Measurements from ENCODE around the gene PRMT3. TPM values are rescaled to one million over a fixed set of nuclear protein-coding genes. Genes with fewer than 3 reads are reported as not detected.

PRMT3 gene
- total RNA-seq, 1 experiment from 2014 or later: 22.6 TPM

DNA sequence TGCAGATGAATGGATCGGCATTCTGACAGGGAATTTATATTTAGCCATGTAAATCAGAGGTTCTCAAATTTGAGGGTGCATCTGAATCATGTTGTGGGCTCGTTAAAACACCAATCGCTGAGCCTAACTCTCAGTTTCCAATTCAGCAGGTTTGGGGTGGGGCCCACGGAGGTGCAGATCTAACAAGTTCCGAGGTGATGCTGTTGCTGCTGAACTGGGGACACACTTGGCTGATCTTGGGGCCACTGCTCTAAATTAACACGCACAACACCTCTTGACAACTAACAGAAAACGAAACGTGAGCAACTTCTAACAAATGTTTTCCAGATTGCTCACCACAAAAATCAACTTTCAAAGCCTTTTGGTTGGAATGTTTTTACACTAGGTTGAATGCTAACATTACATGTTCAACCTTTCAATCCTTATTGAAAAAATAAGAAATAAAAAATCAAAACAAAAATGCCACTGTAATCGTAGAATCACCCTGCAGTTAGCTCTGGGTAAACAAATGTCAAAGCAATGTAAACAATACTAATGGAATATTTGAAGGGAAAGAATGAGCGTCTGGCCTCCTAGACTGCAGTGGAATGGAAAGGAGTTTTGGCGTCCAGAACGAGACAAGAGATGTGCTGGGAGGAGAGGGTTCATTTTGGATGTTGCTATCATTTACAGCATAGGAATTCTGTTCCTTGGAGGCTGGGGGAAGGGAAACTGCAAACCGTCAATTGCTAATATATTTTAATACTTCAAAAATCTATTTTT, 143.6 kb downstream of the PRMT3 start:
- H3T11ph ChIP-seq (ENCODE audit: low read length): no peak overlapping the region
- H3K4me1 Mint-ChIP-seq: peaks cover 5 to 14% of the 10 kb centered on the region in 2 experiments; a peak in 3 of 4 replicates
- H3K4me2 ChIP-seq (ENCODE audit: insufficient read depth, insufficient read length, low read length): no peak overlapping the region
- H2AFZ ChIP-seq (ENCODE audit: low read length): no peak overlapping the region
- no peaks in the 10 kb centered on the region for H3K79me2 ChIP-seq (ENCODE audit: insufficient read depth, low read length)
- no peak overlapping the region for H4K5ac ChIP-seq (ENCODE audit: insufficient read length, low read depth, low read length)
- H3K27ac Mint-ChIP-seq: no peak overlapping the region
- no peak overlapping the region for H4K91ac ChIP-seq (ENCODE audit: insufficient read length, low read depth, low read length)
- no peaks in the 10 kb centered on the region for H3K4me1 ChIP-seq (ENCODE audit: insufficient read depth, low read length)
- WGBS (ENCODE audit: extremely low coverage, insufficient read length, low lambda C conversion rate): no CpG with 5 or more reads among the region's 13 CpGs
- no peak overlapping the region for H2BK20ac ChIP-seq (ENCODE audit: low read depth, low read length, poor library complexity, severe bottlenecking)
- H3K36me3 Mint-ChIP-seq (ENCODE audit: insufficient read depth in 1 of 3, low read depth in 3 of 3): no peaks in the 10 kb centered on the region
- H3K9ac ChIP-seq (ENCODE audit: extremely low read depth, insufficient read length, low read length): no peak overlapping the region
- no peaks in the 10 kb centered on the region for H3K9me3 Mint-ChIP-seq
- H4K20me1 ChIP-seq (ENCODE audit: control insufficient read depth, insufficient read depth, insufficient read length): no peaks in the 10 kb centered on the region
- no peak overlapping the region for H3K14ac ChIP-seq (ENCODE audit: insufficient read depth, low read length)
- DNase-seq: no peak
- H3K18ac ChIP-seq (ENCODE audit: insufficient read length, low read depth, low read length): no peak overlapping the region
- no peak overlapping the region for H3K23ac ChIP-seq (ENCODE audit: insufficient read length, low read depth, low read length)
- no peak overlapping the region for H2AK5ac ChIP-seq (ENCODE audit: insufficient read length, low read length)
- no peak overlapping the region for H3K4ac ChIP-seq (ENCODE audit: low read depth, low read length)
- H2BK15ac ChIP-seq (ENCODE audit: low read depth, low read length): no peak overlapping the region
- no peak overlapping the region for H4K8ac ChIP-seq (replicated peaks; ENCODE audit: insufficient read length, low read depth, low read length)
- no peak overlapping the region for H3K27ac ChIP-seq (ENCODE audit: insufficient read length, low read depth, low read length)
- no peak overlapping the region for H2BK12ac ChIP-seq (ENCODE audit: insufficient read length, low read depth, low read length)
- no peak overlapping the region for H2BK5ac ChIP-seq (ENCODE audit: insufficient read length, low read length)
- H2BK120ac ChIP-seq (ENCODE audit: low read depth, low read length, poor library complexity, severe bottlenecking): no peak overlapping the region
- no peaks in the 10 kb centered on the region for H3K27me3 Mint-ChIP-seq (ENCODE audit: low read depth)
- no peak overlapping the region for H3K56ac ChIP-seq (ENCODE audit: insufficient read length, low read depth, low read length)
- H3K4me3 Mint-ChIP-seq: no peak overlapping the region
- H3K9me3 ChIP-seq (ENCODE audit: control insufficient read depth, low read depth, low read length): no peaks in the 10 kb centered on the region
- no peaks in the 10 kb centered on the region for H3K79me1 ChIP-seq (ENCODE audit: insufficient read depth, low read depth, low read length, poor library complexity, severe bottlenecking)
- H3K23me2 ChIP-seq (ENCODE audit: insufficient read length, low read depth, low read length, poor library complexity, severe bottlenecking): no peaks in the 10 kb centered on the region
- TF ChIP-seq CTCF (conservative IDR thresholded peaks at IDR 0.05): no peak
- no peaks in the 10 kb centered on the region for H3K27me3 ChIP-seq (ENCODE audit: insufficient read depth, low read length)
